T-helper 22 cell (primary cell): ENCODE data around the gene IL18BP.

ENCODE experiments used
- DNase-seq: peaks from one replicate; pipeline ENCODE4 v3.0.0-alpha.2; 2020; ENCODE audit warnings: low read depth

IL18BP gene

GRCh38 chr11:71998649-71999310 is at the start of gene IL18BP:
Gene IL18BP, plus strand, starts transcription at chr11:71998909. Its CDS starts 1,076 bp downstream, at chr11:71999985.
- no peak for DNase-seq

- DNase-seq, result no peak
These were observed 49.7 kb upstream of the IL18BP start for GRCh38 chr11:71949034-71949433.

- DNase-seq, result no peak
These were observed 46.9 kb upstream of the IL18BP start for GRCh38 chr11:71951741-71952310.

- no peak for DNase-seq
These were observed 42.7 kb upstream of the IL18BP start for GRCh38 chr11:71955898-71956456.

- DNase-seq, result no peak
These were observed 36.2 kb upstream of the IL18BP start for GRCh38 chr11:71962428-71963038.

GRCh38 chr11:71963468-71963867 is 35.2 kb upstream of the IL18BP start:
- DNase-seq, result no peak

GRCh38 chr11:71964641-71965040 is 34.1 kb upstream of the IL18BP start:
- DNase-seq, result no peak

- DNase-seq, result no peak
These were observed 27.0 kb upstream of the IL18BP start for GRCh38 chr11:71971680-71972079.

- DNase-seq, result no peak
These were observed 22.2 kb upstream of the IL18BP start for GRCh38 chr11:71976551-71976950.

- DNase-seq, result no peak
These were observed 21.6 kb upstream of the IL18BP start for GRCh38 chr11:71977090-71977489.

GRCh38 chr11:71977743-71978418 is 20.8 kb upstream of the IL18BP start:
- DNase-seq, result no peak

GRCh38 chr11:71979094-71979493 is 19.6 kb upstream of the IL18BP start:
- no peak for DNase-seq

GRCh38 chr11:71979602-71980001 is 19.1 kb upstream of the IL18BP start:
- DNase-seq, result no peak

GRCh38 chr11:71986131-71986530 is 12.6 kb upstream of the IL18BP start:
- no peak for DNase-seq

GRCh38 chr11:71987521-71987920 is 11.2 kb upstream of the IL18BP start:
- DNase-seq, result no peak

- DNase-seq, result no peak
These were observed 10.7 kb upstream of the IL18BP start for GRCh38 chr11:71988050-71988449.

GRCh38 chr11:71990701-71991100 is 8.0 kb upstream of the IL18BP start:
- no peak for DNase-seq

- no peak for DNase-seq
These were observed 7.2 kb upstream of the IL18BP start for GRCh38 chr11:71991494-71991893.

- DNase-seq, result no peak
These were observed 6.5 kb upstream of the IL18BP start for GRCh38 chr11:71992136-71992730.

- DNase-seq, result no peak
These were observed 3.9 kb upstream of the IL18BP start for GRCh38 chr11:71994786-71995185.

- no peak for DNase-seq
These were observed 2.9 kb upstream of the IL18BP start for GRCh38 chr11:71995726-71996291.

- no peak for DNase-seq
These were observed 2.2 kb upstream of the IL18BP start for GRCh38 chr11:71996517-71996916.
